Kidney (tissue), 14 donors: ENCODE data around the gene GPR35. TPM values are rescaled to one million over a fixed set of nuclear protein-coding genes. Genes with fewer than 3 reads are reported as not detected.
"Not testable (repeated sequence)": the region's sequence is repeated elsewhere in the genome, so short reads cannot be mapped to it uniquely, and the experiment has no call there.

Experiments
- DNase-seq, 5 donors: peaks; one replicate each; pipeline ENCODE4 v3.0.0-alpha.2; 2013 to 2020
- FAIRE-seq: peaks from 2 replicates; lab custom pipeline; 2012; peaks lifted over from hg19 to GRCh38; lab: Jason Lieb, UNC
- H3K27ac ChIP-seq, 2 donors: one replicate each; pipeline ENCODE4 v1.7.0; 2013; ENCODE audit warnings: low read depth in 2 of 2, low read length in 2 of 2, inconsistent platforms in 1 of 2
- H3K27me3 ChIP-seq: one replicate; pipeline ENCODE4 v1.7.1; 2013; ENCODE audit warnings: low read length, inconsistent platforms; ENCODE audit not compliant: control insufficient read depth, insufficient read depth
- H3K36me3 ChIP-seq, 3 donors: one replicate each; pipeline versions ENCODE4 v1.7.0 to v1.7.1; 2013; ENCODE audit warnings: low read length in 3 of 3, control low read depth in 1 of 3, inconsistent platforms in 1 of 3; ENCODE audit not compliant: insufficient read depth in 3 of 3, control insufficient read depth in 2 of 3
- H3K4me1 ChIP-seq, 3 donors: one replicate each; pipeline versions ENCODE4 v1.7.0 to v1.7.1; 2013; ENCODE audit warnings: low read length in 3 of 3, inconsistent platforms in 1 of 3, low read depth in 1 of 3; ENCODE audit not compliant: control insufficient read depth in 2 of 3, insufficient read depth in 2 of 3
- H3K4me3 ChIP-seq, 3 donors: one replicate each; pipeline versions ENCODE4 v1.7.0 to v1.8.1; 2013; ENCODE audit warnings: low read length in 3 of 3, control low read depth in 1 of 3, inconsistent platforms in 1 of 3
- H3K9ac ChIP-seq, 3 donors: one replicate each; pipeline versions ENCODE4 v1.7.0 to v1.7.1; 2013; ENCODE audit warnings: low read length in 3 of 3, control low read depth in 1 of 3, inconsistent platforms in 1 of 3
- H3K9me3 ChIP-seq, 3 donors: one replicate each; pipeline versions ENCODE4 v1.7.0 to v1.7.1; 2013; ENCODE audit warnings: low read length in 3 of 3, control low read depth in 1 of 3, inconsistent platforms in 1 of 3; ENCODE audit not compliant: control insufficient read depth in 2 of 3, insufficient read depth in 1 of 3
- intact Hi-C: fragments of 100-400 bp; cut with DNase I; formaldehyde crosslinking; loops from one replicate; pipeline ENCODE4 v1.11.1; 2022
- polyA plus RNA-seq: library from polyadenylated mRNA; stranded (reverse); fragments of 350-450 nt; fragmentation: Illumina TruSeq; extraction: RNeasy Lipid Tissue Mini Kit (QIAGEN cat#74804); gene quantifications from one replicate; pipeline ENCODE4 v1.2.3, GENCODE V29; 2014; ENCODE audit warnings: low read depth, low replicate concordance; ENCODE audit not compliant: insufficient read depth
- total RNA-seq: library from RNA; stranded (reverse); fragmentation: NEBNext Ultra II Directional; extraction: Animal tissue kit (Norgen Biotek cat#: 25700); gene quantifications from one replicate; pipeline ENCODE4 v1.2.1, GENCODE V29; 2021
- TF ChIP-seq, protein P1 (sequence below): IDR thresholded peaks from 3 replicates; pipeline ENCODE4 v1.5.1; 2012; ENCODE audit warnings: mild to moderate bottlenecking, moderate library complexity, borderline replicate concordance; ENCODE audit not compliant: insufficient read depth; ENCODE audit errors: extremely low read depth
- donor health status: control.
- donor health status: control.
- donor health status: control.
- donor health status: control.
- donor health status: control.
- donor health status: DM: yes; HTN: yes; CAD: no.
- donor health status: Normal renal cell carcinoma (clear cell type).

Gene GPR35
- total and polyA plus RNA-seq, 2 donors from 2014 or later, result 1.7 to 6.7 TPM

DNA sequence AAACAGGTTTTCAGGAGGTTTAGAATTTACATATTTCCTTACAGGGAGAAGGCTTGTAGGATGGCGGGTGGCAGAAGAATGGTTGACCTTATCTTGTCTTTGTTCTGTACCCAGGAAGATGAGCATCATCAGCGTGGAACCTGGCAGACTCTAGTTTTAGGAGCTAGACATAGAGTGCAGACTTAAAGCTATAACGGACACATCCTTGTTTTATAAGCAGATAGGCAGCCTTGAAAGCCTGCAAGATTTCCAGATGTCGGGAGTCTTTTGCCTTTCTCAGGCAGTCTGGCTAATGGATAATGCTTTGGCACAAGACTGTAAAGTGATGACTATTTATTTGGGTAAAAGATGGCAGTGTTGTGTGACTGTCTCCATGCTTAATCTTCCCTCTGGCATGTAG is 45.7 kb downstream of the GPR35 start:
- no peaks in the 10 kb centered on the region for H3K4me1 ChIP-seq
- no peak overlapping the region for H3K9ac ChIP-seq
- no peak overlapping the region for H3K27ac ChIP-seq
- no peaks in the 10 kb centered on the region for H3K36me3 ChIP-seq
- DNase-seq, result no peak
- no peaks in the 10 kb centered on the region for H3K9me3 ChIP-seq
- intact Hi-C loops, result no loop called here
- peaks cover 4% of the 10 kb centered on the region for H3K27me3 ChIP-seq
- FAIRE-seq, result no peak
- H3K4me3 ChIP-seq, result no peak overlapping the region
- TF ChIP-seq, protein P1, sequence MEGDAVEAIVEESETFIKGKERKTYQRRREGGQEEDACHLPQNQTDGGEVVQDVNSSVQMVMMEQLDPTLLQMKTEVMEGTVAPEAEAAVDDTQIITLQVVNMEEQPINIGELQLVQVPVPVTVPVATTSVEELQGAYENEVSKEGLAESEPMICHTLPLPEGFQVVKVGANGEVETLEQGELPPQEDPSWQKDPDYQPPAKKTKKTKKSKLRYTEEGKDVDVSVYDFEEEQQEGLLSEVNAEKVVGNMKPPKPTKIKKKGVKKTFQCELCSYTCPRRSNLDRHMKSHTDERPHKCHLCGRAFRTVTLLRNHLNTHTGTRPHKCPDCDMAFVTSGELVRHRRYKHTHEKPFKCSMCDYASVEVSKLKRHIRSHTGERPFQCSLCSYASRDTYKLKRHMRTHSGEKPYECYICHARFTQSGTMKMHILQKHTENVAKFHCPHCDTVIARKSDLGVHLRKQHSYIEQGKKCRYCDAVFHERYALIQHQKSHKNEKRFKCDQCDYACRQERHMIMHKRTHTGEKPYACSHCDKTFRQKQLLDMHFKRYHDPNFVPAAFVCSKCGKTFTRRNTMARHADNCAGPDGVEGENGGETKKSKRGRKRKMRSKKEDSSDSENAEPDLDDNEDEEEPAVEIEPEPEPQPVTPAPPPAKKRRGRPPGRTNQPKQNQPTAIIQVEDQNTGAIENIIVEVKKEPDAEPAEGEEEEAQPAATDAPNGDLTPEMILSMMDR, result no peak

GRCh38 chr2:240672076-240672700 is 46.9 kb downstream of the GPR35 start:
- Histone ChIP-seq H3K36me3 (no peaks in the 10 kb centered on the region), H3K4me3 (no peak overlapping the region), H3K9me3 (no peaks in the 10 kb centered on the region), H3K4me1 (no peaks in the 10 kb centered on the region), H3K27ac (no peak overlapping the region), H3K27me3 (peaks cover 4% of the 10 kb centered on the region), H3K9ac (no peak overlapping the region)
- TF ChIP-seq, protein P1, result no peak
- intact Hi-C loops, result no loop called here
- no peak for FAIRE-seq
- no peak for DNase-seq

DNA sequence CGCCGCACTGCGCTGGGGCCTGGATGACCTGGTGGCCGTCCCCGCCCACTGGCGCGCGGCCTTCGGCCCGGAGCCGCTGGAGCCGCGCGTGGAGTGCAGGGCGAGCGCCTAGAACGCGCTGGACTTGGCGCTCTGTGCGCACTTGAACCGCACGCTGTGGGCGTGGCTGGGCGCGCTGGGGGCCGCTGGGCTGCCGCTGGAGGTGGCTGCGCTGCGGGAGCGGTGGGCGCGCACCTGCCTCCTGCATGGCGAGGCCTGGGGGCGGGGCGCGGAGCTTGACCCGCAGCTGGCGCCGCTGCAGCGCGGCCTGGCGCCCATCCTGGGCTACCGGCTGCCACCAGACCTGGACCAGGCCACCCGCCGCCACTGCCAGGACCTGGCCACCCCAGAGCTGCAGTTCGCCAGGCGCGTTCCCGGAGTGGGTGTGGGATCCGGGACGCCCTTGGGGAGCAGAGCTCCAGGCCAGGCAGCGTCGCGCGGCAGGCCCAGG is 47.5 kb downstream of the GPR35 start:
- Histone ChIP-seq H3K4me3 (no peak overlapping the region), H3K36me3 (no peaks in the 10 kb centered on the region), H3K4me1 (no peaks in the 10 kb centered on the region), H3K9me3 (no peaks in the 10 kb centered on the region), H3K27ac (no peak overlapping the region), H3K27me3 (peaks cover 4% of the 10 kb centered on the region), H3K9ac (no peak overlapping the region)
- intact Hi-C loops, result no loop called here
- TF ChIP-seq, protein P1, result no peak
- DNase-seq, result peak in 3 of 5 donors; percentile 30 to 45 (median 42)
- FAIRE-seq, result no peak

DNA sequence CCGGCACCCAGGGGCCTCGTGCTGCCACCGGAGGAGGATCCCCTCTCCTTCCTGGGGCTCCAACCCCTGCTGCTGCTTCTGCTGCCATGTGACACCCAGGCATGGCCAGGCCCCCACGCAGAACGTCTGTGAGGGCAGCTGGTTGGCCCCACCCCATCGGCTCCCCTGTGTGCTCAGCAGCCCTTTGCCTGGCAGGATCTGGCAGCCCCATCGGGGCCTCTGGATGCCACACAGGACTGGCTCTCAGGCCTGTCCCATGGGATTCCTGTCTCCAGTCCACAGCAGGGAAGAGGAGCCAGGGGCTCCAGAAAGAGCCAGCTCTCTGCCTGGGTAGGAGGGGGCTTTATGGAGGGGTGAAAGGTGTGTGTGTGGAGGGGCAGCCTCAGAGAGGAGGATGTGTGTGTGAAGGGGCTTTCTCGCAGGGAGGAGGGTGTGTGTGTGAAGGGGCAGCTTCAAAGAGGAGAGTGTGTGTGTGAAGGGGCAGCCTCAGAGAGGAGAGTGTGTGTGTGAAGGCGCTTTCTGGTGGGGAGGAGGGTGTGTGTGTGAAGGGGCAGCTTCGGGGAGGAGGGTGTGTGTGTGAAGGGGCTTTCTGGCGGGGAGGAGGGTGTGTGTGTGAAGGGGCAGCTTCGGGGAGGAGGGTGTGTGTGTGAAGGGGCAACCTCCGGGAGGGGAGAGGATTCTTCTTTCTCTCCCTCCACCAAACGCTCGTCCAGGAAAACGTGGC is 49.3 kb downstream of the GPR35 start:
- H3K4me1 ChIP-seq, intact Hi-C loops, H3K4me3 ChIP-seq, H3K9ac ChIP-seq, H3K9me3 ChIP-seq, FAIRE-seq, H3K27me3 ChIP-seq, H3K27ac ChIP-seq, H3K36me3 ChIP-seq: not testable (repeated sequence)
- DNase-seq, result peak in 3 of 5 donors; percentile 6 to 43 (median 11)

- DNase-seq, result not testable (repeated sequence)
These were observed 50.1 kb downstream of the GPR35 start for GRCh38 chr2:240675345-240675744.

DNA sequence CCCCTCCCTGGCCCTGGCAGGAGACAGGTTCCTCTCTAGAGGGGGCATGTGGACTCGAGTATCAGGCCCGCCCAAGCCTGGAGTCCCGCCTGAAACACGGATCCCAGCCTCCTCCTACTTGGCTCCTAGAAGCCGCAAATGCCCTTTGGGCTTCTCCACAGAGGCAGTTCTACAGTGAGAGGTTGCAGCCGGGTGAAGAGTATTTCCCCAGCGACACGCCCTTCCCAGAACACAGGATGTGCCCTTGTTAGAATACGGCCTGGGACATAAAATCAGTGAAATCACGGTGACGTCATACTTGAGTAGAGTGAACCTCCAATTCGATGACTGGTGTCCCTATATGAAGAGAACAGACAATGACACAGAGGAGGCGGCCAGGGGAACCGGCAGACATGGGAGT is 52.8 kb downstream of the GPR35 start:
- H3K27me3 ChIP-seq, H3K9ac ChIP-seq, H3K9me3 ChIP-seq, H3K36me3 ChIP-seq, FAIRE-seq, H3K27ac ChIP-seq, H3K4me1 ChIP-seq, DNase-seq, intact Hi-C loops, H3K4me3 ChIP-seq: not testable (repeated sequence)

More at GRCh38 chr2:240675345-240675744, 50.1 kb downstream of the GPR35 start:
- H3K4me1 ChIP-seq, H3K9ac ChIP-seq, H3K36me3 ChIP-seq, intact Hi-C loops, FAIRE-seq, H3K27ac ChIP-seq, H3K4me3 ChIP-seq, H3K27me3 ChIP-seq, H3K9me3 ChIP-seq: not testable (repeated sequence)
